Right hindlimb (tissue), 1 donor: Measurements from ENCODE around the gene ZNF362.

Experiments used
- DNase-seq: peaks from one replicate; pipeline ENCODE4 v3.0.0-alpha.2; 2018

Gene ZNF362

DNA sequence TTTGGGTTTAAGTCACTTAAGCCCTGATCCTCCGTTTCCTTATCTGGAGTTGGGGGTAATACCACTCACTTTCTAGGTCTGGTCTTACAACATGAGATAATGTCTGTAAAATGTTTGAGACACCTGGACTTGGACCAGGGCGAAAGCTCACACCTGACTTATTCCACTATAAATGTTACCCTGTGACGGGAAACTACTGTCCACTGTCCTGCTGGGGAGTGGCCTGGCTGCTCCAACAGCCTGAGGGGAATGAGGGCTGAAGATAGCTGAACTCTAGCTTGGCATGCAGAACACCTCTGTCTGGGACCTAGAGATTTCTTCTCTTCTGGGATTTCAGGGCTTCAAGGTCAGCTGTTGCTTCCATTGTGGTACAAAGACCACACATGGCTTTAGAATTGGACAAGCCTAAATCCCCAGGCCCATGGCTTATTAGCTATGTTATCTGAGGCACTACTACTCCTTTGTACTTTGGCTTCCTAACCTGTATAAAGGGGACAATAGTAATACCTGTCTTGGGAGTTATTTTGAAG lies 74.1 kb downstream of the ZNF362 start:
- no peak for DNase-seq

DNA sequence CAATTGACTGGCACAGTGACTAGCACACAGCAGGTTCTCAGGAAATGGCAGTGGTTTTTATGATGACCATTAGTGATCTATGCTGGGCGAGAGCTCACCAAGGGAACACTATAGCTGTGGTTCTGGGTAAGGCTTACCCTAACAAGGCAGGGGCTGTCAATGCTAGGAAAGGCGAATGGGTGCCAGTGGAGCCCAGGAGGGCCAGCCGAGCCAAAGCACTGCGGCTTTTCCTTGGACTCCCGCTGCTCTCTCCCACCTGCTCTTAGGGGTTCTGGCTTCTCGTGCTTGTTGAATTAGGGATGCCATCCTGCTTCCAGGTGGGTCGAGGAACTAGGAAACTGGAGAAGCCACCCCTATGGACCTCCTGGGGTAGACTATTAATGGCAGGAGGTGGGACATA lies 74.6 kb downstream of the ZNF362 start:
- no peak for DNase-seq

DNA sequence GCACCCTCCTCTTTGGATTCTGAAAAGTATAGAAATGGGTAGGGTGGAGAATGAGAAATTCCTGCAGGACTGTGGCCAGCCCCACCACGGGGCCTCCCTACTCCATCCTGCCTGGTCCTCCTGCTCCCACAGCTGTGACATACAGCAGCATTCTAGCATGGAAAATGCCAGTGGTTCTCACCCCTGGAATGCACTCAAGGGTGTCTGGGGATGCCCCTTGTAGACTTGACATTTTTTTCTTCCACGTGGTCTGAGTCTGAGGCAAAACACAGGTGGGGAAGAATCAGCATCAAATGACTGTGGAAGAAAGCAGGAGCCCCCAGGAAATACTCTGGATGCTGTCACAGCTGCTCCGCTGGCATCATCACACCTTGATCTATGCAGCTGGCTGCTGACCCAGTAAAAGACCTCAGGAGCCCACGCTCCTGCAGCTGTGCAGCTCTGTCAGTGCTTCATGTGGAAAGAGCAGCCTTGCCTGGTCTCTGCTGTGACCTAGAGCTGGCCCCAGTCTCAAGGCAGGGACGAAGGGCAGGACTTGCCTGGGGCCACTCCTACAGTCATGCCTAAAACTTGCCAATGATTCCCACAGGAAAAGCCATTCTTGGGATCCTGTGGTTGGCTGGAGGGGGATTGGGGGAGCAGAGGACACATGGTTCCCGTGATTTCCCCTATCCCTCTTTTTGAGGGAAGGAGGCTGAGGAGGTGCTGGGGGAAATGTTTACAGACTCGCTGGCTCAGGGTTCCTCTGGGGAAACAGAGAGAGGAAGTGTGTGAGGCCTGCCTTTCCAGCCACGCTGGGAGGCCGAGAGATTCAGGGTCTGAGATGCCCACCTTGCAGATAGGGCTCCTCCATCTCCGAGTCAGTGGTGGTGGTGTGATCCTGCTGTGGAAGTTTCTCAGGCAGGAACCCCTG lies 75.4 kb downstream of the ZNF362 start:
- DNase-seq = no peak

DNA sequence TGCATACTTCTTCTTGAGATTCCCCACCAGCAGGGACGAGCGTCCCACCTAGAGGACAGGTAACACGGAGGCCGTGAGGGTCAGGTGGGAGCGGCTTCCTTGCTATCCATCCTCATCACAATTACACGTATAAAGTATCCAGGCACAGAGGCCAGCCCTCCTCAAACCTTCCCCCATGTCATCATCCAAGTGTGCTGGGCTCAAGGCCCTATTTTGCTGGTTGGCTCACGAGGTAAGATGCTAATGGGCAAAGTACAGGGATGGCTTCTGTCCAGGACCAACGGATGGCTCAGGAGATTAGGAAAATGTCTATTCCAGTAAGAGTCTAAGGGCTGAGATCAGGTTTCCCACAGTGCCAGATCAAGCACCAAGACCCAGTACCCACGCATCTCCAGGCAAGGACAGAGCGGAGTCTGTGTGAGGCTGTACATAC lies 76.1 kb downstream of the ZNF362 start:
- DNase-seq = no peak

DNA sequence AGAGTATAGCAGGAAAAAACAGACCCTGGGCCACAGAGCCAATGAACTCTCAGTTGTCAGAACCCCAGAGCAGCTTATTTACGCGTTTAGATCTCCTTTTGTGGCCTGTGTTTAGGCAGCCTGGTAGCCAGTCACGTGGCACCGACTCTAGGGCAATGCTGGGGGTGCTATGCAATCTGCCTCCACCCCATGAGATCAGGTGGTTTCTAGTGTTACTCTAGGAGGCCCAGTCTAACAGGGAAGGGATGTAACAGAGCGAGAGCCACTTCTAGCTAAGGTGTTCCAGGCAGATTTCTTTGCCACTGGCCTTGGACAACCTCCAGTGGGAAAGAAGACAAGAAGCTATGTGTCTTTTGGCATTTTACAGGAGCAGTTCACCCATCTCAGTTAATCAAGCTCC lies 76.6 kb downstream of the ZNF362 start:
- DNase-seq = no peak

DNA sequence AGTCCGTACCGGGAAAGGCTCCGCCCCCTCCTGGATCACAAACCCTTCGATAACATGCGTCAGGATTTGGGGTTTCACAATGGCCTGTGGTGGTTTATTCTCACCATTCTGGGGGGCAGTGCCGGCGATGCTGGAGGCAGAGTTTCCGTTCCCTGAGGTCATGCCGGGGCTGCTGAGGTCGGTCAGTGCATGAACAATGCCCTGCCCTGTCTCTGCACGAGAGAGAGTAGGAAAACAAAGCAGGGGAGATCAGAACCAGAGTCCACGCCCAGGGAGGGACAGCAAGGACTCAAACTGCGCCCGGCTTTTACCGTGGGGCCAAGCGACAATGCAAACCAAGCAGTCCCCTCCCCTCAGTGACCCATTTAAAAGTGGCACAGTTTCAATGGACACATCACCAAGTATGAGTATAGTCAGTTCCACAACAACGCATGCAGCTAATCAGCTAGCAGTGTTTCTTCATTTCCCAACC lies 77.8 kb downstream of the ZNF362 start:
- DNase-seq = no peak

DNA sequence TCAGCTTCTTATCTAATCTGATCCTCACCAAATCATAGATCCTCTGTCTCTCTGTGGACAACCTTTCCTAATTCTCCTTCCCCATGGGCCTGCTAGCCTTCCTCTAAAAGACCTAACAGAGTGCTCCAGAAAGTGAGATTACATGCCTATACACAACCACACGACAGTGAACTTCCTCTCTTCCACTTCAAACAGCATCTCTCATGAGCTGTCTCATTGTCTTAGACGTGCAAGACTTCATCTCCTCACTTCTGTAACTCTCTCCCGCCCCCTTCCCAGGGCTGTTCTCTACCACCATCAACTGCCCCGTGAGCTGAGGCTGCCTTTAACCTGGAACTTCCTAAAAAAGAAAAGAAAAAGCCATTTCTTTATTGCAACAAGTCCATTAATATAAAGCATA lies 78.7 kb downstream of the ZNF362 start:
- no peak for DNase-seq

DNA sequence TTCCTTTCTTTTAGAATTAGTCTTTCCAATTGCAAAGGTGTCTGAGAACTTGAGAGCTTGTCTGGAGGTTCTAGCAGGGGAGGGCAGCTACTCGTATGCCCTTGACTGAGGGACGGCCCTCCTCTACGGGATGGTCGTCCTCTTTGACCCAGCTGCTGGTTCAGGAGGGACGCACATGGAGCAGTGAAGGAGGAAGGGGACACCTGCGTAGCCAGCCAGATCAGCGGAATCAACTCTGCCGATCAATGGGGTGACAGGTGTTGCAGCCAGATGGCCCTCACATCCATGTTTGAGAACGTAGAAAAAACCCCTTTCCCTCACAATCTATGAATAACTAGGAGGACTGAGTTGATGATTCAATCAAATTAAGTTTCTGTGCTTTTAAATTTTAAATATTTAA lies 80.3 kb downstream of the ZNF362 start:
- no peak for DNase-seq

DNA sequence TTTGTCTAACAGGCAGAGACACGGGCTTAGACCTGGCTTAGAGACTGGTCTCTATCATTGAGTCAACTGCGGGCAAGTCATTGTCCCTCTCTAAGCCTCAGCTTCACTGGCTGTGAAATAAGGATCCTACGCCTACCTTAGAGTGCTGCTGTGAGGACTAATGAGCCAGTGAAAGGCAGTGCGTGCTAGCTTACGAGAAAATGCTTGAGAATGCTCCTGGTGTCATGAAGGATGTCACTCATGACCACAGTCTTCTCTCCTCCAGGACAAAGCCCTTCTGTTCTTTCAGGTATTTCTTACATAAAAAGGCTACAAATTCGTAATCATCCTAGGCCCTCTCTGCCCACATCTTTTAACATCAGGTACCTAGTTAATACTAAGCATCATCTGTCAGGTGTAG lies 81.1 kb downstream of the ZNF362 start:
- DNase-seq = no peak

DNA sequence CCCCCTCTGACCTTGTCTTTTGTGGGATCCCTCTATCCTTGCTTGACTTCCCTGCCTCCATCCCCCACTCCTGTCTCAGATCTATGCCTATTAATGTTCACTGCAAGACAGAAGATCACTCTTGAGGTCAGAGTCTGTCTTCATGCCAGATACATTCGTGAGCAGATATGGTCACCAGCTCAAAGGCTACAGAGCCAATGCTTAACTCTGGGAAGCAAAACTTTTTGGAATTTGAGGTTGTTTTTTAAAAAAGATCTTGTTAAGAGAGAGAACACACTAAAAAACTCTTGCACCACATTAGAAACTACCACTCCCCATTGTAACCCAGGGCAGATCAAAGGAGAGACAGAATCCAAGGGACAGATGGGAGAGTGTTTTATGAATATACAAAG lies 81.8 kb downstream of the ZNF362 start:
- no peak for DNase-seq

DNA sequence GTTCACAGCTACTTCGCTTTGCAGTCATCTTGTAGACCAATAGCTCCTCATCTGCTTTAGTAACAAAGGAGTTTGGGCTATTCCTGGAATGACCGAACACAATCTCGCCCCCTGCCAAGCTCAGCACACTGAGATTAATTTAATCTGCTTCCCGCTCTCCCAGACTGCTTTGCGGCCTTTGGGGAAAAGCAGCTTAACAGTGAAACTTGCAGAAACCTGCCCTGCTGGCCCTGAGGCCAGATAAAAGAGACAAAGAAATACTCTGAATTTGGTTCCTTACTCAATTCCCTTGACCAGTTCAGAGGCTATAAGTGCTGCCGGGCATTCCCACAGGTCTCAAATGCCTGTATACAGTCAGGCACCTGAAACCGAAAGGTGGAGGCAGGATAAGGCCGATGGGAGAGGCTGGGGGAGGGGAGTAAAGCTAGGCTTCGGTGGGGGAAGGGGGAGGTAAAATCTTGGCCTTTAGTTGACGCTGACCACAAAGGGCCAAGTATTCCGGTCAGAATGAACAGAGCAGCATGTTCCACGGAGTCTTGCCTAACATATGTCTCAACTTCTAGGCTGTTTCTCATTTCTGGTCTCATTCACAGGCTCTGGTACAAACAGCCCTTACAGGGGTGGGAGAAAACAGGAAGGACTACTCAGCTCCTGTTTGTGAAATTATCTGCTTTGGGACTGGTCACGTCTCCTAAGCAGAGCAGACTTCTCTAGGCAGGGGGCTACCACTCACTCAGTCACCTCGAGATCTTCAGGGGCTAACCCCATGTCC lies 82.3 kb downstream of the ZNF362 start:
- DNase-seq = peak; percentile 49

DNA sequence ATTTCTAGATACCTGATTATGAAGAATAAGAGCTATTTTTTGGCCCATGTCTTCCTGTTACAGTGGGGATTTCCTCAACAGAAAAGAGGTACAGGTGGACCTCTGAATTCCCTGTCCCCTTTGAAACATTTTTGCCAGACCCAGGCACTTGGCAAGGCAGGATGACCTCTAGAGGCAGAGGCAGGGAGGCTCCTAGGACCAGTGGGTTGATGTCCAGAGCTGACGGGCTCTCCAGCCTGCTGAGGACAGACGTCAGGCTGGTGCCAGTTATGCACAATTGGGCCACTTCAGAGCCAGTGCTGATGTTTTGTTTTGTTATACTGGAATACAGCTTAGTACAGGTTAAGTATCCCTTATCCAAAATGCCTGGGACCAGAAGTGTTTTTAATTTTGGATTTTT lies 83.1 kb downstream of the ZNF362 start:
- DNase-seq = no peak

DNA sequence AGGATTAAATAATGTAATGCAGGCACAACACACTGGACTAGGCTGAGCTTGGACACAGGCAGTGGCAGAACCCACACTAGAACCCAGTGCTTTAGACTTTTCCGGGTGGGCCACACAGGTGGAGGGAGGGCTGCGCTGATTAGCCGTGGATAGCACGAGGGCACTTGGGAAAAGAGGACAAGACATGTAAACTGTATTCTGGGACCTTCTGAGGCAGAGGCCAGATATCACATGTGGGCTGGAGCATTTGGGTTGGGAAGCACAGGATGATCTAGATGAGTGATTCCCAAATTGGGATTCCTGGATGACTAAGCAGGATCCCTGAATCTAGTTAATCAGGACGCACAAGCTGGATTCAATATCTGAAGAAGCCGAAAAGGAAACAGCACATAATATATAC lies 84.9 kb downstream of the ZNF362 start:
- DNase-seq = no peak

DNA sequence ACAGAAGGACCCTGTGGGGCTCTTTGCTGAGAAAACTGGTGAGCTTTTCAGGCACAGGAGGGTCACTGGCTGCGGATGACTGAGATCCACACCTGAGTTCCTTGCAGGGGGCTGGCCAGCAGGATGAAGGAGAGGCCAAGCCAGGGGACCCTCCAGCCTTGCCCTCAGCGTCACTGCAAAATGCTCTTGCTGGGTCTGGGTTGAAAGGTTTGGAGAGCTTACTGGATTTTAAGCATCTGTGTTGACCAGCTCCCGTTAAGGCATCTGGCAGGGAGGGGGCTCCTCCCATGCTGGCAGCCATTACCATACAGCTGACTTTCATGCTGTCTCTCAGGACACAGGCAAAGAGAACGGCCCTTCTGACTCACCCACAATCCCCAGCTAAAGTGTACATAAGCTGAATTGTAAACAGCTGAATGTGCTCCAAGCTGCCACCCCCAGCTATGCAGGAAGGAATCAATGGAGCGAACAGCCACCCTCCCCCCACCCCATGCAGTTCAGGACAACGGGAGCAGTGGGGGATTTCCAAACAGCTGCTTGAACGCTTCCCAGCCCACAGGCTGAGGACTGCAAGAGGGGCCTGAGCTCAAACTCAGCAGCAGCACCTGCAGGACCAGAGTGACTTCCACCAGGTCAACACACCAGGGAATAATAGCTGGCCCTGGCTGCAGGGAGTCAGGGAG lies 85.9 kb downstream of the ZNF362 start:
- DNase-seq = peak; percentile 90

DNA sequence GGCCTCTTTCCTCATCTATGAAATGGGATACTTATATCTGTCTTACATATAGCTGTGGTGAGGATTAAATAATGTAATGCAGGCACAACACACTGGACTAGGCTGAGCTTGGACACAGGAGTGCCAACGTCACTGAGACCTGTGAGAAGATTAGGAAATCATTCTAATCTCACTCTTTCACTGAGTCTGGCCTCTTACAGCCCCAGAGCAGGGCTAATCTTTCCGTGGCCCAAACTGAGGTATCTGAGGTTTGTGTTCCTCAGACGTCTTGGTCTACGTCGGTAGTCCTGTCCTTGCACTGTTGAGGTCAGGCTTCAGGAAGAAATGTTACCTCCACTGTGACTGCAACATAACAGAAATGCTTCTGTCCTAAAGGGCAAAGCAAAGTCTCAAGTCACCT lies 87.2 kb downstream of the ZNF362 start:
- no peak for DNase-seq

DNA sequence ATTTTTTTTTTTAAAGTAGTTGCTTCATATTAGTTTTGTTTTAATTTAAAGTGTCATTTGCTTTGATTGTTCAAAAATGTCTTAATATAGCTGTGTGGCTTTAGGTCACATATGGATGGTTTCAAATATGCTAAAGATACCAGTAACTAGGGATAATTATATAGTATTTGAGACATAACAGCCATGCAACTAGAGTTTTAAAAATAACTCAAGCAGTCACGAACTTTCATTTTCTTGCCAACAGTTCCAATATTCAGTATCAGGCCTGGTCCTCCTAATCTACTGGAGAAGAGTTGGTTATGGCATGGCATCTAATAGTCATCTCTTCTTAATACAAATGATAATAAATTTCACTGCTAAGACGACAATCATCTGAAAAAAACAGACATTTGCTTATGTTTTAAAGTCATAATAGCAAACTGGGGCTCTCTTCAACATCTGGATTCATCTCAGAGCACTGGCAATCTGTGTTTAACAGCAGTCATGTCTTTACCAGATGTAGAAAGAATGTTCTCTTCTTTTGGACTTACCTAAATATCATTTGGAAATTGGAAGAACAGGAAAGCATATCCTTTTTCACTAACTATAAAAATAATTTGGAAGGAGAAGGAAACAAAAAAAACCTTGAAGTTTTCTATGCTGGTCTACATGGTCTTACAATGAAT lies 88.7 kb downstream of the ZNF362 start:
- no peak for DNase-seq

DNA sequence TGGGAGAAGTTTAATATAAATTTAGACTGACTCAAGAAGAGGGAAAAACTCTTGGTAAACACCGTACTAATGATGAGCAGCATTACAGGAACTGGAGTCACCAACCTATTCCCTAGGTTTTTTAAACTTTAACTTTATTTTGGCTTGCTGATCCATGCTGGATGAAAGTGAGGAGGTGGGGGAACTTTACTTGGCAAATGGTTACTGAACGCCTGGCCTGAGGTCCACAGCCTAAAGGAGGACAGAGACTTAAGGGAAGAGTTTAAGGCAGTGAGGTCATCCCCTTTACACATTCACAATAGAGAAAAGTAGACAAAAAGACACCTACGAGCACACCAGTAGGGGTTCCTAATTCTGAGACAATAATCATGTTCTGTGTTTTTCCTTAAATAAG lies 90.2 kb downstream of the ZNF362 start:
- no peak for DNase-seq

DNA sequence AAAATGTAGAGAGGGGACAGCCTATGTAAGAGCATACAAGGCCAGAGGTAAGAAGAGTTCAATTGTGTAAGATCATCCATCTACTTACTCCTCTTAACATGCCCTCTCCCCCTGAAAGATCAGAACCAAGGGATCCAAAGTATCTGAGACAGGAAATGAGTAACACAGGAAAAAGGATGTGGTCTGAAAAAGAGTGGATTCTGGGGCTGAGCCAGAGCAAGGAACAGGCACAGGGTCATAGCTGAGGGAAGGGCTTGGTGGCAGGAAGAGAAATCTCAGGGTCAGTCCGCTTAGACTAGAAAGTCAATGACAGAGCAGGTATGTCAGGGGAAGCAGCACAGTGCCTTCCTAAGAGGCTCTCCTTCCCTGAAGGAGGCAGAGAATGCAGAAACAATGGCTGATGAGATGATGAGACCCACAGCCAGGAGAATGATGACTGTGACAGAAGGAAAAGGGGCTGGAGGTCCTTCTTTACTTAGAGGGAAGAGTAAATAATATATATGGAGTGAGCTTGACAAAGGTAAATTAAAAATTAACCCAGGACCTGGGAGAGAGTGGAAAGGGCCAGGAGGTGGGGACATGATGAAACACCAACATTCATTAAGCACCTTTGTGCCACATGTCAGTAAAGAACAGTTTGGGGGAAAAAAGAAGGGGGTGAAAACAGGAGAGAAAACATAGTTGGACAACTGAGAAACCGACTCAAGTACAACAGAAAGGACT lies 90.8 kb downstream of the ZNF362 start:
- DNase-seq = peak; percentile 51

DNA sequence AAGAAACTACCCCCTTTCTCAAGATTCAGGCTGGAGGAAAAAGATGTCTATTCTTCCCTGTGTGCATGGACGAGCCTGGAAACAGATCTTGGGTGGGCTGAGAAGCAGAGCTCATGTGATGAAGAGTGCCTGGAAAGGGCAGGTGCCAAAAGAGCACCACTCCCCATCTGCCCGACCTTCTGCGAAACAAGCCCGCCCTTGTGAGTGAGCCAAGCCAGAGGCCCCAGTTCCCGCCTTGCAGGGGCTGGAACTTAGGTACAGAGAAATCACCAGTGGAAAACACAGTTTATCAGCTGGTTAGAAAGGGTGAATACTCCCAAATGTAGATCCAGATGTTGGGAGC lies 91.3 kb downstream of the ZNF362 start:
- peak; percentile 75 for DNase-seq

DNA sequence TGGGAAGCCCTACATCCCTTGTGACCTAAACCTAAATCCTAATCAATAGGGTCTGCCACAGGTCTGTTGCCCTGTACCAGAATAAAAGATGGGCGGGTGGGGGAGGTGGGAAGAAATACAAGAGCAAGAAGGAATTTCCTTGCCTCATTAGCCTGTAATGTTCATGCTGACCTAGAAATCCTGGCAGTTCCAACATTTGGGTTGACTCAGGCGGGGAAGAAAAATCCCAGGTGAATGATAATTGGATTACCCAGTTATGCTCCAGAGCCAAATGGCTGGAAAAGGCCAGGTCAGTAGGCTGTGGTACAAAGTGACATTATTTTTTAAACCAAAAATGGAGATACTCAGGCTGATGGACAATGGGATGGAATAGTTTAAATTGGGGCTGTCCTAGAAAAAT lies 91.9 kb downstream of the ZNF362 start:
- DNase-seq = no peak

DNA sequence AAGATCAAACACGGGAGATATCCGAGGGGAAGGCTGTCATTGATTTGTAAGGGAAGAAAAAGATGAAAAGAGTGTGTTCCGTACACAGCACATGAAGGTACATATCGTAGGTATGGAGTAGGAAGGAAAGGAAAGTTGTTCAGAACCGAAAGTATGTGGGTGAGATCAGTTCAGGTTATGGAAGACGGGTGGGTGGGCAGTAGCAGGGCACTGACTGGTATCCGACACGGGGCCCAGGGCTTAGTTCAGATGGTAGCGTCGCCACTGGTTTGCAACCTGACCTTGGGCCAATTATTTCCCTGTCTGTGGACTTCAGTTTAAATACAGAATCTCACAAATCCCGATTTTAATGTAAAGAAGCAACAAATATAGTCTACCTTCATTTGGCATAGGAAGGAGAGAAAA lies 92.4 kb downstream of the ZNF362 start:
- DNase-seq = no peak
